ENCODE data around the gene EARS2.
"Not testable (repeated sequence)": the region's sequence is repeated elsewhere in the genome, so short reads cannot be mapped to it uniquely, and the experiment has no call there.

Gene EARS2

GRCh38 chr16:23556881-23557778, at the start of gene EARS2, which contains the start of gene UBFD1:
EARS2 (minus strand) TSS chr16:23557350; CDS start chr16:23557343, 7 bp downstream.
UBFD1 (plus strand) TSS chr16:23557727; CDS start chr16:23557743, 16 bp downstream.
- peak; percentile 99 for DNase-seq

- no peak for DNase-seq
Measured at GRCh38 chr16:23597003-23597756, 40.0 kb upstream of the EARS2 start.

- DNase-seq: peak; percentile 91
Measured at GRCh38 chr16:23595951-23596720, 39.0 kb upstream of the EARS2 start, which contains the start of gene NDUFAB1. NDUFAB1 (minus strand) TSS chr16:23596316; CDS start chr16:23596290, 26 bp downstream.

- DNase-seq: no peak
Measured at GRCh38 chr16:23595246-23595950, 38.2 kb upstream of the EARS2 start.

- DNase-seq: no peak
Measured at GRCh38 chr16:23594186-23594585, 37.0 kb upstream of the EARS2 start.

- DNase-seq: no peak
Measured at GRCh38 chr16:23590181-23590580, 33.0 kb upstream of the EARS2 start.

- DNase-seq: no peak
Measured at GRCh38 chr16:23587726-23588125, 30.6 kb upstream of the EARS2 start.

- no peak for DNase-seq
Measured at GRCh38 chr16:23584186-23585076, 27.3 kb upstream of the EARS2 start.

GRCh38 chr16:23583271-23583670, 26.1 kb upstream of the EARS2 start:
- not testable (repeated sequence) for DNase-seq

GRCh38 chr16:23581764-23582163, 24.6 kb upstream of the EARS2 start:
- DNase-seq: no peak

GRCh38 chr16:23580391-23580790, 23.2 kb upstream of the EARS2 start:
- DNase-seq: no peak

- DNase-seq: no peak
Measured at GRCh38 chr16:23579371-23579770, 22.2 kb upstream of the EARS2 start.

- no peak for DNase-seq
Measured at GRCh38 chr16:23578101-23578830, 21.1 kb upstream of the EARS2 start.

GRCh38 chr16:23577493-23577892, 20.3 kb upstream of the EARS2 start:
- DNase-seq: no peak

GRCh38 chr16:23575834-23576233, 18.7 kb upstream of the EARS2 start:
- DNase-seq: no peak

- DNase-seq: no peak
Measured at GRCh38 chr16:23573817-23574216, 16.7 kb upstream of the EARS2 start.

GRCh38 chr16:23572394-23572793, 15.2 kb upstream of the EARS2 start:
- DNase-seq: no peak

GRCh38 chr16:23571895-23572294, 14.7 kb upstream of the EARS2 start:
- no peak for DNase-seq

- no peak for DNase-seq
Measured at GRCh38 chr16:23570992-23571632, 14.0 kb upstream of the EARS2 start.

GRCh38 chr16:23567602-23568001, 10.5 kb upstream of the EARS2 start:
- DNase-seq: no peak

All from left hindlimb (tissue), 1 donor.